GM19025 (cell line): ENCODE data around the gene C19orf38.
"Not testable (repeated sequence)": the region's sequence is repeated elsewhere in the genome, so short reads cannot be mapped to it uniquely, and the experiment has no call there.

Experiments used
- ATAC-seq: cut with Tn5 transposase; IDR thresholded peaks from one replicate; pipeline ENCODE4 v1.9.1; 2021; ENCODE audit warnings: mild to moderate bottlenecking, low read depth, moderate library complexity; ENCODE audit not compliant: unreplicated experiment

Gene C19orf38

DNA sequence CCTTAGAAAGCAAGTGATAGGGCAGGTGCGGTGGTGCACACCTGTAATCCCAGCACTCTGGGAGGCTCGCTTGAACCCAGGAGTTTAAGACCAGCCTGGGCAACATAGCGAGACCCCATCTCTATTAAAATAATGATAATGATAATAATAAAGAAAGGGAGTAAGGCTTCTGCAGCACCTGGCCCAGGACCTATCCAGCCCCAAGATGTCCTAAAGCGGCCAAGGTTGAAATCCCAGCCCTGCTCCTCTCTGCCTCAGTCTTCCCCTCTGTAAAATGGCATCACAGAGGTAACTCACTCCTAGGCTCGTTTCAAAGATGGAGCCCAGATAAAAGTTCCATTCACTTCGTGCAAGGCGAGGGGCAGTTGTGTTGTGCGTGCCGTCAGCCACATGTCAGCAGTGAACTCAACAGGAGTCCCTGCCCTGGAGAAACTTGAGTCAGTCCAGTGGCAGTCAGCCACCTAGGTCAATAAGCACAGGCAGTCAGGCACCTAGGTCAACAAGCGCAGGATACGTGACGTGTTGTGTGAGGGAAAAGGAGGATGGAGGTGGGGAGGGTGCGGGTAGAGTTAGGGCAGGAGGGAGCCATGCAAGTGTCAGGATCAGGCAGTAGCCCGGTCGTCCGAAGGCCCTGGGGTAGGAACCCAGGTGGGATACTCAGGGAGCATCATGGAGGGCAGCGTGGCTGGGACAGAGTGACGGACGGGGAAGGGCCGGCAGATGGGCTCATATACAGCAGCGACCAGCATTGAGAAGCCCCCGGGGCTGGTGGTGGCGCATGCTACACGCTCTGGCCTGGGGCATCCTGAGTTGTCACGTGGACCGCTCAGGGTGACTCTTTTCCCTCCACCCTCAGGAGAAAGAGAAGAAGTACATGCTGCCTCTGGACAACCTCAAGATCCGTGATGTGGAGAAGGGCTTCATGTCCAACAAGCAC is 28.8 kb upstream of the C19orf38 start:
- no peak for ATAC-seq

DNA sequence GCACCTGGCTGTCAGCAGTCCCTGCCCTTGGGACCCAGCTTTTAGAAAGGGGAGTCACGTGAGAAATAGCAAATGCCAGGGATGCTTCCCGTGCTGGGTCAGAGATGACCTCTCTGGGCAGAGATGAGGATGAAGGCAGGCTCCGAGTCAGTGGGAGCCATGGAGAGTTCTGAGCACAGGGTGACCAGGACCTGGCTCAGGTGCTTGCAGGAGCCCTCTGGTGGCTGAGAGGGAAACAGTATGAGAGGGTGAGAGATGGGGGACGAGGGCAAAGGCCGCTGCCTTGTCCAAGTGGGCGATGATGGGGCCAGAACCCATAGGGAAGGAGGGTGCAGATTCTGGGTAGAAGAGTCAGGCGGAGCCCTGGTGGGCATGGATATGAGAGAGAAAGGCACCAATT is 28.0 kb upstream of the C19orf38 start:
- ATAC-seq, result no peak

- ATAC-seq, result no peak
Measured at GRCh38 chr19:10823690-10824089, 24.5 kb upstream of the C19orf38 start.

DNA sequence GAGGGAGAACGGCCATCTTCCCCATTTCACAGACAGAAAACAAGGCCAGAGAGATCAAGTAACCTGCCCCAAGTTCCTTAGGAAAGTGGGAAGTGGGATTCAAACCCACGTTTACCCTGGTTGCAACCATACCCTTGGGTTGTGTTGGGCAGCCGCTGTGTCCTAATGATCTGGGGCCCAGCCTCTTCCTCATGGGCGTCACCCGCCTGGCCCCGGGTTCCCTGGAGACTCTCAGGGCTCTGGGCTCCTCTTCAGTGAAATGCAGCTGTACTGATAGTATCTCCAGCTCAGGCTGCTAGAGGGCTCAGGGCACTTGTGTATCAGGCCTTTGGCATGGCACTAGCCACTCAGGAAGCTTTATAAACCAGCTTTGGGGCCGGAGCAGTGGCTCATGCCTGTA is 22.0 kb upstream of the C19orf38 start:
- ATAC-seq, result no peak

GRCh38 chr19:10826846-10827245 is 21.4 kb upstream of the C19orf38 start:
- ATAC-seq, result no peak

GRCh38 chr19:10828981-10829821 is 19.0 kb upstream of the C19orf38 start:
- ATAC-seq, result no peak

DNA sequence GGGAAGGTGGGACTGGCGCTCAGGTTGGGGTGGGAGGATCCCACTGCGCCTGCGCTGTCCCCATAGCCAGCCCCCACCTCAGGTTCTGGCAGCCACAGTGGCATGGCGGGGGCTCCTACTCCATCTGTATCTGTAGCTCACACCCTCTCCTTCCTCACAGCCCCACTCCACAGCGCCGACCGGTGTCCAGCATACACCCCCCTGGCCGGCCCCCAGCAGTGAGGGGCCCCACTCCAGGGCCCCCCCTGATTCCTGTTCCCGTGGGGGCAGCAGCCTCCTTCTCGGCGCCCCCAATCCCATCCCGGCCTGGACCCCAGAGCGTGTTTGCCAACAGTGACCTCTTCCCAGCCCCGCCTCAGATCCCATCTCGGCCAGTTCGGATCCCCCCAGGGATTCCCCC is 18.2 kb upstream of the C19orf38 start:
- no peak for ATAC-seq

DNA sequence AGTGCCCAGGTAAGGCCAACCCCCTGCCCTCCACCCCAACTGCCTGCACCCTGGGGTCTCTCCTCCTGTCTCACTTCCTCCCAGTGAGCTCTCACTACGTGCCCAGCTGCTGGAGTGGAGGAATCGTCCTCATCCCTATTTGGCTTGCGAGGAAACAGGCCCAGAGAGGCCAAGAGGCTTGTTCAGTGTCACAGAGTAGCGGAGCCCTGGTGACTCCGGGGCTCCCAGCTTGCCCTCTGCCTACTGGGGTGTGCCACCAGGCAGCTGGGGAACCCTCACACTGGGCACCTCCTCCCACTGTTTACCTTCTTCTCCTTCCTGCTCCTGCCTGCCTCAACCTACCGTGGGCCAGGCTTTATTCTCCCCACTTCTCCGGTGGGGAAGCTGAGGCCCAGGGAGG is 17.8 kb upstream of the C19orf38 start:
- no peak for ATAC-seq

- ATAC-seq, result no peak
Measured at GRCh38 chr19:10830931-10831779, 17.1 kb upstream of the C19orf38 start.

GRCh38 chr19:10831987-10832938 is 16.0 kb upstream of the C19orf38 start:
- ATAC-seq, result no peak

GRCh38 chr19:10832939-10833296 is 15.3 kb upstream of the C19orf38 start:
- no peak for ATAC-seq

DNA sequence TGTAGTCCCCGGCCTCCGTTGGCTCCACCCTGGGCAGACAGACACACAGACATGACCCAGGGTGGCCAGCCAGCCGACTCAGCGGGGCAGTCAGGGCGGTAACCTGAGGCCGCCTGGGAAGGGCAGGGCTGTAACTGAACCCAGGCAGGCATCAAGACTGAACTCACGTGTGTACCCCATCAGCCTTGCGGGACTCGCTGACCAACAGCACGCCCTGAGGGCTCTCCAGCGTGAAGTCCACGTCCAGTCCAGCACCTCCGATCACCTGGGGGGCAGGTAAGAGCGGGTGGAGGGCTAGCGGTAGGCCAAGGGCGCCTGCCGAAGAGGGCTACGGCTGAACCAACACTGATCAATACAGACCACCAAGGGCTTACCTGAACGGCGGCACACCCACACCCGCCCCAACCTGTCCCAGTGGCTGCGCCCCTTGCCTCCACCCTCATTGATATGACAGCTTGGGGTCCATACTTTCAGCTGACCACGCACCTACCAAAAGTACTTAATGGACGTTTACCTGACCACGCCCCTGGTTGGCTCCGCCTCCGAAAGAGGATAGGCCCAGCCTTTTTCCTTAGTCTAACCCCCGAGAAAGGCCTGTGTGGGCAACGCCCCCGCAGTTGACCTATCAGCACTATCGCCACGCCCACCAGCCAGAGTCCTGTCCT is 13.0 kb upstream of the C19orf38 start:
- ATAC-seq, result no peak

DNA sequence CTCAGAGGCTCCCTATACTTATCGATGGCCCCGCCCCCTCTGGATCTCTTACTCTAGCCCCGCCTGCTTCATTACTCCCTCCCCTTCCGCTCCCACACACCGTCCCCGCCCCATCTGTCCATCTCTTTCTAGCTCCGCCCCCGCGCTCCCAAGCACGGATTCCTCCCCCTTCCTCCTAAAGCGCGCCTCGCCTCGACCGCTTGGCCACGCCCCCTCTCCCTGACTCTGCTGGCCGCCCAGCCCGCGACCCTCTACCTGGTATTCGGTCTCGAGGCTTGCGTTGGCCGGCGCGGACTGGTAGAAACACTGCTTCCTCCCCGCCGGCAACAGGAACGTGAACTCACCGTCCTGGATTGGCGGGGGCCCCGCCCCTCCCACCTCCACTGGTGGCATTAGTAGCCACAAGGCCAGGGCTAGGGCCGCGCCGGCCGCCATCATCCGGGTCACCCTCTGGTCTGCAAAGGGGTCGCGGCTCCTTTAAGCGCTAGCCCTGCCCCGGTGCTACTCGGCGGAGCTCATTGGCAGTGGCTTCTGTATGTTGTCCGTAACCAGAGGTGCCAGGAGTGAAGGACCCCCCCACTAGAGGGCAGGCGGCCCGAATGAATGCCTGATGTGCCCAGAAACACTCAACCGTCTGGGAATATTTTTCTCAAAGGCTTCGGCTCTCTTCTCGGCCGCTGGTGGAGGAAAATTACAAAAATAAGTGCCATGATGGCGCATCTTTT is 12.3 kb upstream of the C19orf38 start, which contains the start of gene TMED1:
TMED1 (minus strand) TSS at position 459 of the 725 bp plus-strand sequence; CDS start at position 438, 21 bp downstream.
- ATAC-seq, result peak; percentile 71

- ATAC-seq, result no peak
Measured at GRCh38 chr19:10836479-10837330, 11.5 kb upstream of the C19orf38 start.

GRCh38 chr19:10837649-10838048 is 10.6 kb upstream of the C19orf38 start:
- not testable (repeated sequence) for ATAC-seq

GRCh38 chr19:10838377-10838776 is 9.8 kb upstream of the C19orf38 start:
- no peak for ATAC-seq
